ENCODE data around the gene CDK5RAP1. TPM values are rescaled to one million over a fixed set of nuclear protein-coding genes. Genes with fewer than 3 reads are reported as not detected.

Gene CDK5RAP1
- total and polyA plus RNA-seq, 2 of the 8 experiments (the other 6 are each of a cell fraction or from before 2014, with no cell fraction given): 37.8 to 46.6 TPM

DNA sequence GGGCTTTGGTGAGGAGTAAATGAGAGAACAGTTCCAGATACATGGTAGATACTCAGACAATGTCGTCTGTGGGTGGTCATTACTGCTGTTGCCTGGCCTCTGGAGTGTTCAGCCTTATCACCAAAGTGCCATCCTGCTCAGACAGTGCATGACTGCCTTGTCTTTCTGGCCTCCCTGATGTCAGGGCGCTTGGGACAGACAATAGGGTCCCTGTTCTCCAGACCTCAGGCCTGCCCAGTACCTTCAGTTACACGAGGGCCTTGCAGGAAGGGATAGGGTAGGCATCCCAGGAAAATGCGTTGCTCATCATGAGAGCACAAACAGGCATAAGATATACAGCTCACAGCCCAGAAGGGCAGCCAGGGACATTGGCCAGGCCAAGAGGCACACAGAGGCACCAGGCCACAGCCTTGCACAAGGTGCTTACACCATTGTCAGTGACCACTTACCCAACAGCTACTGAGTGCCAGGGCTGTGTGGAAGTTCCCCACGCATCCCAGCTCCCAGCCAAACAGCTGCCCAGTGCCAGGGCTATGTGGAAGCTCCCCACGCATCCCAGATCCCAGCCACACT lies 90.9 kb downstream of the CDK5RAP1 start (continued):
- TF ChIP-seq RNF2 (IDR thresholded peaks at IDR 0.05; ENCODE audit: borderline replicate concordance, low read depth, low read length, missing control alignments, poor library complexity, severe bottlenecking) (no peak), TCF12 (IDR thresholded peaks at IDR 0.05; ENCODE audit: low read depth, low read length) (no peak), HDAC6 (IDR thresholded peaks at IDR 0.05; ENCODE audit: low read depth, low read length) (no peak), RFX5 (IDR thresholded peaks at IDR 0.05; ENCODE audit: borderline replicate concordance, low read depth, low read length) (no peak), SIN3A (conservative IDR thresholded peaks at IDR 0.05 in 1 of 2, IDR thresholded peaks at IDR 0.05 in 1 of 2; ENCODE audit: low read depth in 1 of 2, low read length in 2 of 2) (no peak), JUND (IDR thresholded peaks at IDR 0.05; ENCODE audit: low read length) (no peak)

All from H1 (cell line).